Measurements from ENCODE around the gene VPREB3.

GRCh38 chr22:23708270-23708669 lies 46.0 kb downstream of the VPREB3 start:
- TF ChIP-seq, protein P1, sequence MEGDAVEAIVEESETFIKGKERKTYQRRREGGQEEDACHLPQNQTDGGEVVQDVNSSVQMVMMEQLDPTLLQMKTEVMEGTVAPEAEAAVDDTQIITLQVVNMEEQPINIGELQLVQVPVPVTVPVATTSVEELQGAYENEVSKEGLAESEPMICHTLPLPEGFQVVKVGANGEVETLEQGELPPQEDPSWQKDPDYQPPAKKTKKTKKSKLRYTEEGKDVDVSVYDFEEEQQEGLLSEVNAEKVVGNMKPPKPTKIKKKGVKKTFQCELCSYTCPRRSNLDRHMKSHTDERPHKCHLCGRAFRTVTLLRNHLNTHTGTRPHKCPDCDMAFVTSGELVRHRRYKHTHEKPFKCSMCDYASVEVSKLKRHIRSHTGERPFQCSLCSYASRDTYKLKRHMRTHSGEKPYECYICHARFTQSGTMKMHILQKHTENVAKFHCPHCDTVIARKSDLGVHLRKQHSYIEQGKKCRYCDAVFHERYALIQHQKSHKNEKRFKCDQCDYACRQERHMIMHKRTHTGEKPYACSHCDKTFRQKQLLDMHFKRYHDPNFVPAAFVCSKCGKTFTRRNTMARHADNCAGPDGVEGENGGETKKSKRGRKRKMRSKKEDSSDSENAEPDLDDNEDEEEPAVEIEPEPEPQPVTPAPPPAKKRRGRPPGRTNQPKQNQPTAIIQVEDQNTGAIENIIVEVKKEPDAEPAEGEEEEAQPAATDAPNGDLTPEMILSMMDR (IDR thresholded peaks at IDR 0.05 in 2 of 3, conservative IDR thresholded peaks at IDR 0.05 in 1 of 3; ENCODE audit: control insufficient read depth in 2 of 3, extremely low read depth in 1 of 3, insufficient read depth in 1 of 3, low read depth in 3 of 3, low read length in 3 of 3), result no peak
- no peak for TF ChIP-seq PAX8 (IDR thresholded peaks at IDR 0.05)
- TF ChIP-seq, protein P2, sequence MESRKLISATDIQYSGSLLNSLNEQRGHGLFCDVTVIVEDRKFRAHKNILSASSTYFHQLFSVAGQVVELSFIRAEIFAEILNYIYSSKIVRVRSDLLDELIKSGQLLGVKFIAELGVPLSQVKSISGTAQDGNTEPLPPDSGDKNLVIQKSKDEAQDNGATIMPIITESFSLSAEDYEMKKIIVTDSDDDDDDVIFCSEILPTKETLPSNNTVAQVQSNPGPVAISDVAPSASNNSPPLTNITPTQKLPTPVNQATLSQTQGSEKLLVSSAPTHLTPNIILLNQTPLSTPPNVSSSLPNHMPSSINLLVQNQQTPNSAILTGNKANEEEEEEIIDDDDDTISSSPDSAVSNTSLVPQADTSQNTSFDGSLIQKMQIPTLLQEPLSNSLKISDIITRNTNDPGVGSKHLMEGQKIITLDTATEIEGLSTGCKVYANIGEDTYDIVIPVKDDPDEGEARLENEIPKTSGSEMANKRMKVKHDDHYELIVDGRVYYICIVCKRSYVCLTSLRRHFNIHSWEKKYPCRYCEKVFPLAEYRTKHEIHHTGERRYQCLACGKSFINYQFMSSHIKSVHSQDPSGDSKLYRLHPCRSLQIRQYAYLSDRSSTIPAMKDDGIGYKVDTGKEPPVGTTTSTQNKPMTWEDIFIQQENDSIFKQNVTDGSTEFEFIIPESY (IDR thresholded peaks at IDR 0.05), result no peak

Data from GM12878 (cell line).